Fibroblast of upper back skin (primary cell): ENCODE data around the gene PTH.

Experiments
- DNase-seq: peaks from one replicate; pipeline ENCODE4 v3.0.0-alpha.2; 2013

Gene PTH

GRCh38 chr11:13448876-13449275, 46.9 kb downstream of the PTH start:
- DNase-seq, result peak; percentile 60

- DNase-seq, result peak; percentile 52
Measured at GRCh38 chr11:13446444-13446843, 49.4 kb downstream of the PTH start.

GRCh38 chr11:13445588-13445987, 50.2 kb downstream of the PTH start:
- DNase-seq, result no peak
